CD14-positive monocyte (primary cell): ENCODE results near the gene VASH2. TPM values are rescaled to one million over a fixed set of nuclear protein-coding genes. Genes with fewer than 3 reads are reported as not detected.

Source experiments
- DNase-seq, 3 donors: peaks; one replicate each; pipeline ENCODE4 v3.0.0-alpha.2; 2011 to 2022
- H2AFZ ChIP-seq: 2 replicates; pipeline ENCODE4 v1.6.0; 2012; ENCODE audit warnings: mild to moderate bottlenecking, low read depth, low read length, inconsistent platforms; ENCODE audit not compliant: insufficient read depth, poor library complexity, severe bottlenecking
- H3K27ac ChIP-seq, 2 donors: 1 replicate in 1 of 2; 2 replicates in 1 of 2; pipeline ENCODE4 v1.5.1; 2012 to 2013; ENCODE audit warnings: low read length in 2 of 2, control low read depth in 1 of 2, inconsistent platforms in 1 of 2, low read depth in 1 of 2, mild to moderate bottlenecking in 1 of 2
- H3K27me3 ChIP-seq, 2 donors: one replicate each; pipeline versions ENCODE4 v1.6.0 to v1.6.1; 2011 to 2013; ENCODE audit warnings: low read length in 2 of 2; ENCODE audit not compliant: control insufficient read depth in 2 of 2, insufficient read depth in 2 of 2
- H3K36me3 ChIP-seq, 2 donors: replicated peaks in 1 of 2; 1 replicate in 1 of 2; 2 replicates in 1 of 2; pipeline versions ENCODE4 v1.5.1 to v1.6.1; 2012 to 2013; ENCODE audit warnings: low read length in 2 of 2, control low read depth in 1 of 2, inconsistent platforms in 1 of 2, mild to moderate bottlenecking in 1 of 2; ENCODE audit not compliant: insufficient read depth in 2 of 2, control insufficient read depth in 1 of 2
- H3K4me1 ChIP-seq, 2 donors: 1 replicate in 1 of 2; 2 replicates in 1 of 2; pipeline versions ENCODE4 v1.5.1 to v1.6.1; 2012 to 2013; ENCODE audit warnings: low read length in 2 of 2, control low read depth in 1 of 2, inconsistent platforms in 1 of 2, mild to moderate bottlenecking in 1 of 2, moderate library complexity in 1 of 2; ENCODE audit not compliant: insufficient read depth in 2 of 2, control insufficient read depth in 1 of 2
- H3K4me2 ChIP-seq: replicated peaks from 2 replicates; pipeline ENCODE3; 2012; ENCODE audit warnings: low read length, moderate library complexity, mild to moderate bottlenecking; ENCODE audit not compliant: poor library complexity, severe bottlenecking; ENCODE audit errors: extremely low read depth
- H3K4me3 ChIP-seq, 3 experiments: fragments of 200-600 bp in 1 of 3; sonication (generic) in 1 of 3; replicated peaks in 1 of 3; 1 replicate in 2 of 3; 2 replicates in 1 of 3; pipeline ENCODE4 v1.5.1; 2011 to 2013; ENCODE audit warnings: low read length in 3 of 3, mild to moderate bottlenecking in 3 of 3, control low read depth in 2 of 3, low read depth in 2 of 3, inconsistent platforms in 1 of 3, moderate library complexity in 1 of 3
- H3K79me2 ChIP-seq: 2 replicates; pipeline ENCODE4 v1.6.0; 2012; ENCODE audit warnings: mild to moderate bottlenecking, control low read depth, inconsistent platforms, low read length, moderate library complexity; ENCODE audit not compliant: insufficient read depth
- H3K9ac ChIP-seq: 2 replicates; pipeline ENCODE4 v1.6.0; 2017; ENCODE audit warnings: low read length, mild to moderate bottlenecking; ENCODE audit not compliant: insufficient read depth, poor library complexity, severe bottlenecking
- H3K9me3 ChIP-seq, 2 donors: replicated peaks in 1 of 2; 1 replicate in 1 of 2; 2 replicates in 1 of 2; pipeline versions ENCODE4 v1.5.1 to v1.6.1; 2012 to 2013; ENCODE audit warnings: low read length in 2 of 2, control low read depth in 1 of 2; ENCODE audit not compliant: control insufficient read depth in 1 of 2, insufficient read depth in 1 of 2
- H4K20me1 ChIP-seq: 2 replicates; pipeline ENCODE4 v1.6.0; 2012; ENCODE audit warnings: mild to moderate bottlenecking, low read length, control low read depth, moderate library complexity; ENCODE audit not compliant: insufficient read depth
- H3K27ac Mint-ChIP-seq, 7 donors: one replicate each; pipeline ENCODE4 v1.8.0; 2020; ENCODE audit warnings: mild to moderate bottlenecking in 7 of 7, mixed read lengths in 7 of 7, moderate library complexity in 6 of 7, inconsistent platforms in 2 of 7
- H3K27me3 Mint-ChIP-seq, 3 donors: one replicate each; pipeline ENCODE4 v1.8.0; 2021 to 2022; ENCODE audit warnings: low read depth in 3 of 3, mild to moderate bottlenecking in 3 of 3, mixed read lengths in 3 of 3, moderate library complexity in 3 of 3, inconsistent platforms in 1 of 3
- H3K36me3 Mint-ChIP-seq, 2 donors: one replicate each; pipeline ENCODE4 v1.8.0; 2020; ENCODE audit warnings: mixed read lengths in 2 of 2, inconsistent platforms in 1 of 2, mild to moderate bottlenecking in 1 of 2
- H3K4me1 Mint-ChIP-seq: one replicate; pipeline ENCODE4 v1.8.0; 2020; ENCODE audit warnings: mild to moderate bottlenecking, mixed read lengths
- H3K4me3 Mint-ChIP-seq, 2 donors: one replicate each; pipeline ENCODE4 v1.8.0; 2020; ENCODE audit warnings: mild to moderate bottlenecking in 2 of 2, mixed read lengths in 2 of 2, moderate library complexity in 1 of 2
- H3K9me3 Mint-ChIP-seq, 7 donors: one replicate each; pipeline ENCODE4 v1.8.0; 2020 to 2022; ENCODE audit warnings: mixed read lengths in 7 of 7, mild to moderate bottlenecking in 6 of 7, moderate library complexity in 6 of 7, inconsistent platforms in 2 of 7
- WGBS: methylation state at CpG from one replicate; pipeline ENCODE4 v1.1.5; 2013; ENCODE audit warnings: missing lambda C conversion rate; ENCODE audit not compliant: insufficient coverage; 5-methylcytosine and 5-hydroxymethylcytosine counted together
- intact Hi-C, 2 donors: fragments of 100-400 bp; cut with micrococcal nuclease; formaldehyde crosslinking; loops; one replicate each; pipeline versions ENCODE4 v1.15.0 to v1.15.1; 2023
- polyA plus RNA-seq, 3 donors: library from polyadenylated mRNA; depleted of rRNA in 1 of 3; unstranded in 2 of 3; stranded (reverse) in 1 of 3; fragments of 300-500 nt in 2 of 3; fragments of >200 nt in 1 of 3; fragmentation: Illumina TruSeq in 2 of 3; gene quantifications; 1 replicate in 2 of 3; 2 replicates in 1 of 3; pipeline ENCODE4 v1.2.3, GENCODE V29; 2012 to 2021
- TF ChIP-seq, protein P1 (sequence below): fragments of 200-600 bp; IDR thresholded peaks from one replicate; pipeline ENCODE4 v1.8.0; 2022; ENCODE audit warnings: antibody characterized with exemption, mild to moderate bottlenecking

The VASH2 gene
- polyA plus RNA-seq, 3 donors: 0.07 TPM; not detected in 2

DNA sequence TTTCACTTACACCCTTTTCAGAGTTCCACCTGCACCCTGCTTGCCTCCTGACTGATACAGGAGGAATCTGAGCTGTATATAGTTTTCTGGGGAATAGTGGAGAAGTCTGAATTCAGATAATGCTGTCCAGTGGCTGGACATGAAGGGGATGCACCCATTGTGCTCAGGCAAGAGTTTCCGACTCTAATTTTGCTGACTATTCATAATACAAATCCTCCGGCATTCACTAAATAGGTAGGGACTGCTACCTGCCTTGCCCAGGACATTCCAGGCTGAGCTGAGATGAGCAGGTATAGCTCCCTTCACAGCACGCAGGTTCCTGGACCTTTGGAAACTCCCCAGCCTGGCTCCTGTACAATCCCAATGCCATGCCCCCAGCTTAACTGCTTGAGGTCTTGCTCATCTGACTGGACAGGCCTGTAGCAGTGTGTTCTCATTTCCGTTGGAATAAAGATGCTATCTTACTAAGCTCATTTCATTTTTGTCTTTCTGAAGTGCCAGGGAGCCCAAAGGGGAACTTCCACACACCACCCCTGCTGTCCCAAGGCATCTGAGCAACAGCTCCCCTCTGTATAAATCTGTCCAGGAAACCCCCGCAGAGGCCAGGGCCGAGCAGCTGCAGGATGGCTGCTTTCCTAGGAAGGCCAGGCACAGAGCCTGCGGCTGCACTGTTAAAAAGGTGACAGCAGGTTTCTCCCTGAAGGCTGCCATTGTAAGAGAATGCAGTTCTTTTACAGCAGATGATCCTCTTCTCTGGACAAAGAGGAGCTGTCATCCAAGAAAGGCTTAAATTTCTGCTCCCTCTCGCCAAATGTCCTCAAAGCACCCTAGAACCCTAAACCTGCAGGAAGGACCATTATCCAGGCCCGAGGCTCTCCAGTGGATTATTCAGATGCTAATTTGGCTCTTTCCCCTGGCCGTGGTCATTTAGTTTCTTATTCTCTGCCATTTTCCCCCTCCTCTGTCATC lies 21.7 kb upstream of the VASH2 start:
- Histone ChIP-seq H4K20me1 (no peaks in the 10 kb centered on the region), H3K27ac (no peak overlapping the region), H3K79me2 (no peaks in the 10 kb centered on the region), H2AFZ (no peak overlapping the region), H3K4me3 (no peak overlapping the region), H3K27me3 (no peaks in the 10 kb centered on the region), H3K36me3 (no peaks in the 10 kb centered on the region), H3K4me2 (no peak overlapping the region), H3K4me1 (no peaks in the 10 kb centered on the region), H3K9ac (no peak overlapping the region), H3K9me3 (no peaks in the 10 kb centered on the region)
- Mint-ChIP-seq H3K4me1 (peaks cover 4% of the 10 kb centered on the region), H3K4me3 (no peak overlapping the region), H3K36me3 (no peaks in the 10 kb centered on the region), H3K27me3 (peaks cover 2 to 5% (median 3%) of the 10 kb centered on the region in 3 donors), H3K9me3 (peaks cover 0 to 2% (median 0%) of the 10 kb centered on the region in 7 donors), H3K27ac (peak overlapping the region in 2 of 7 donors; percentile 57 to 61)
- DNase-seq: no peak
- TF ChIP-seq, protein P1, sequence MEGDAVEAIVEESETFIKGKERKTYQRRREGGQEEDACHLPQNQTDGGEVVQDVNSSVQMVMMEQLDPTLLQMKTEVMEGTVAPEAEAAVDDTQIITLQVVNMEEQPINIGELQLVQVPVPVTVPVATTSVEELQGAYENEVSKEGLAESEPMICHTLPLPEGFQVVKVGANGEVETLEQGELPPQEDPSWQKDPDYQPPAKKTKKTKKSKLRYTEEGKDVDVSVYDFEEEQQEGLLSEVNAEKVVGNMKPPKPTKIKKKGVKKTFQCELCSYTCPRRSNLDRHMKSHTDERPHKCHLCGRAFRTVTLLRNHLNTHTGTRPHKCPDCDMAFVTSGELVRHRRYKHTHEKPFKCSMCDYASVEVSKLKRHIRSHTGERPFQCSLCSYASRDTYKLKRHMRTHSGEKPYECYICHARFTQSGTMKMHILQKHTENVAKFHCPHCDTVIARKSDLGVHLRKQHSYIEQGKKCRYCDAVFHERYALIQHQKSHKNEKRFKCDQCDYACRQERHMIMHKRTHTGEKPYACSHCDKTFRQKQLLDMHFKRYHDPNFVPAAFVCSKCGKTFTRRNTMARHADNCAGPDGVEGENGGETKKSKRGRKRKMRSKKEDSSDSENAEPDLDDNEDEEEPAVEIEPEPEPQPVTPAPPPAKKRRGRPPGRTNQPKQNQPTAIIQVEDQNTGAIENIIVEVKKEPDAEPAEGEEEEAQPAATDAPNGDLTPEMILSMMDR: no peak
- intact Hi-C loops: no loop called here
- WGBS: 53% methylated on average over 8 of the region's 10 CpGs

- Histone ChIP-seq H3K4me1 (no peaks in the 10 kb centered on the region), H3K4me3 (no peak overlapping the region), H3K79me2 (no peaks in the 10 kb centered on the region), H2AFZ (no peak overlapping the region), H3K27ac (no peak overlapping the region), H3K4me2 (no peak overlapping the region), H3K9me3 (no peaks in the 10 kb centered on the region), H3K9ac (no peak overlapping the region), H3K36me3 (no peaks in the 10 kb centered on the region), H4K20me1 (no peaks in the 10 kb centered on the region), H3K27me3 (no peaks in the 10 kb centered on the region)
- H3K36me3 Mint-ChIP-seq: no peaks in the 10 kb centered on the region
- H3K27me3 Mint-ChIP-seq: peaks cover 0 to 3% (median 3%) of the 10 kb centered on the region in 3 donors
- H3K4me3 Mint-ChIP-seq: no peak overlapping the region
- TF ChIP-seq, protein P1: no peak
- intact Hi-C loops: no loop called here
- 87% methylated on average over 8 of the region's 10 CpGs for WGBS
- no peak overlapping the region for H3K27ac Mint-ChIP-seq
- DNase-seq: no peak
- peaks cover 0 to 2% (median 0%) of the 10 kb centered on the region in 7 donors for H3K9me3 Mint-ChIP-seq
- H3K4me1 Mint-ChIP-seq: no peaks in the 10 kb centered on the region
Measured at GRCh38 chr1:212930986-212931678, 19.2 kb upstream of the VASH2 start.
